GM12878 (cell line): ENCODE results near the gene RAD51B. TPM values are rescaled to one million over a fixed set of nuclear protein-coding genes. Genes with fewer than 3 reads are reported as not detected.

Experiments used
- BCL11A ChIP-seq: IDR thresholded peaks from 2 replicates; pipeline ENCODE4 v1.6.1; 2011; ENCODE audit warnings: low read depth, low read length
- BRCA1 ChIP-seq: IDR thresholded peaks from 2 replicates; pipeline ENCODE4 v1.6.1; 2011; ENCODE audit warnings: low read depth, low read length, improper control_type of control experiment
- EP300 ChIP-seq, 2 experiments: fragments of 150-350 bp in 1 of 2; IDR thresholded peaks; 2 replicates each; pipeline ENCODE4 v1.6.1; 2011 to 2012; ENCODE audit warnings: low read depth in 2 of 2, low read length in 2 of 2, borderline replicate concordance in 1 of 2, improper control_type of control experiment in 1 of 2, inconsistent platforms in 1 of 2; ENCODE audit not compliant: control insufficient read depth in 1 of 2
- HDGF ChIP-seq: fragments of 450-650 bp; IDR thresholded peaks from 2 replicates; pipeline ENCODE4 v1.6.1; 2016; ENCODE audit warnings: antibody characterized with exemption
- IKZF1 ChIP-seq: fragments of 450-650 bp; conservative IDR thresholded peaks from 2 replicates; pipeline ENCODE4 v1.6.1; 2017; ENCODE audit warnings: antibody characterized with exemption, mild to moderate bottlenecking
- KLF5 ChIP-seq: fragments of 450-650 bp; IDR thresholded peaks from 2 replicates; pipeline ENCODE4 v1.6.1; 2014; ENCODE audit warnings: mild to moderate bottlenecking; ENCODE audit not compliant: partially characterized antibody
- MTA2 ChIP-seq: fragments of 450-650 bp; IDR thresholded peaks from 2 replicates; pipeline ENCODE4 v1.6.1; 2016; ENCODE audit warnings: low read depth, mild to moderate bottlenecking, moderate library complexity
- NFYA ChIP-seq: IDR thresholded peaks from 2 replicates; pipeline ENCODE4 v1.6.1; 2011; ENCODE audit warnings: low read depth, mild to moderate bottlenecking, low read length, improper control_type of control experiment, borderline replicate concordance
- PAX5 ChIP-seq: IDR thresholded peaks from 2 replicates; pipeline ENCODE4 v1.6.1; 2011; ENCODE audit warnings: low read depth, low read length, borderline replicate concordance
- POLR2A ChIP-seq: IDR thresholded peaks from 2 replicates; pipeline ENCODE4 v1.6.1; 2011; ENCODE audit warnings: low read depth, mild to moderate bottlenecking, low read length
- RELA ChIP-seq: fragments of 450-650 bp; IDR thresholded peaks from 2 replicates; pipeline ENCODE4 v1.8.0; 2014; ENCODE audit warnings: borderline replicate concordance; ENCODE audit not compliant: partially characterized antibody
- SREBF2 ChIP-seq: IDR thresholded peaks from 2 replicates; pipeline ENCODE4 v1.6.1; 2012; ENCODE audit warnings: mild to moderate bottlenecking, low read length
- TCF12 ChIP-seq: IDR thresholded peaks from 2 replicates; pipeline ENCODE4 v1.6.1; 2011; ENCODE audit warnings: low read depth, mild to moderate bottlenecking, low read length
- YY1 ChIP-seq: IDR thresholded peaks from 2 replicates; pipeline ENCODE4 v1.6.1; 2011; ENCODE audit warnings: low read depth, mild to moderate bottlenecking, low read length
- polyA plus RNA-seq, 11 experiments: library from polyadenylated mRNA; depleted of rRNA in 4 of 11; unstranded in 6 of 11; stranded (reverse) in 5 of 11; fragments of >200 nt; fragmentation: Nextera tagmentation in 4 of 11; fragmentation: Illumina TruSeq in 1 of 11; extraction: Ambion mirVana in 4 of 11; extraction: Trizol in 1 of 11; gene quantifications; 1 replicate in 1 of 11; 2 replicates in 10 of 11; pipeline versions ENCODE4 v1.2.1 to v1.2.3, GENCODE V29; 2011 to 2016; ENCODE audit warnings: inconsistent platforms in 2 of 11, missing spikeins in 2 of 11, low read depth in 1 of 11
- total RNA-seq, 4 experiments: library from RNA; depleted of rRNA in 3 of 4; stranded (reverse); fragments of >200 nt in 3 of 4; fragmentation: Illumina TruSeq in 1 of 4; extraction: Trizol in 1 of 4; gene quantifications; 2 replicates each; pipeline versions ENCODE4 v1.2.1 to v1.2.3, GENCODE V29; 2013 to 2021
- TF ChIP-seq, protein P1 (sequence below): fragments of 150-350 bp; IDR thresholded peaks from 2 replicates; pipeline ENCODE4 v1.6.1; 2016; ENCODE audit warnings: low read depth, low read length
- TF ChIP-seq, protein P2 (sequence below): fragments of 450-650 bp; conservative IDR thresholded peaks from 2 replicates; pipeline ENCODE4 v1.6.1; 2017; ENCODE audit warnings: mild to moderate bottlenecking, moderate library complexity
- TF ChIP-seq, protein P3 (sequence below): IDR thresholded peaks from 2 replicates; pipeline ENCODE4 v1.6.1; 2012; ENCODE audit warnings: low read depth, low read length, improper control_type of control experiment
- TF ChIP-seq, protein P4 (sequence below): fragments of 150-350 bp; IDR thresholded peaks from 2 replicates; pipeline ENCODE4 v1.6.1; 2014; ENCODE audit warnings: mild to moderate bottlenecking, low read depth, low read length

RAD51B gene
- total and polyA plus RNA-seq, 10 of the 15 experiments (the other 5 are each of a cell fraction or from before 2014, with no cell fraction given) = 9.8 to 26.8 (median 21.3) TPM

DNA sequence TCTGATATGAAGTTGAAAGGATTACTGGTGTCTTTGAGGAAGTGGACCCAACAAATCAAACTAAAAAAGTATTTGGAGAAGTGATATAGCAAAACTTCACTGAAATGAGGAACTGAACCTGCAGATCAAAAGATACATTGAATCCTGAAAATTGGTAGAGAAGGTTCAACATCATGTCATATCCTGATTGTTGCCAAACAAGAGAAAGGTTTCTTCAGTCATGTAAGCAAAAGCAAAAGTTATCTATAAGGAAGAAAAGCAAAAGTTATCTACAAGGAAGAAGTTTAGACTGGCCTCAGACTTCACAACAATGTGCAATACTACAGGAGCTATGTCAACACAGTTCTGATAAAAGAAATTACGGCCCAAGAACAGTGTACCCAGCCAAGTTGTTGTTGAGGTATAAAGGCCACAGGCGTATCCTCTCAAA, 142.7 kb downstream of the RAD51B start (continued):
- TF ChIP-seq NFYA (no peak), BRCA1 (no peak), SREBF2 (no peak), IKZF1 (peak; percentile 86), BCL11A (peak; percentile 80), EP300 (IDR thresholded peaks at IDR 0.05; ENCODE audit: borderline replicate concordance in 1 of 2, control insufficient read depth in 1 of 2, low read depth in 2 of 2, low read length in 2 of 2) (peak; percentile 35 to 94; a peak in 3 of 4 replicates), KLF5 (no peak), MTA2 (peak; percentile 91), RELA (no peak), TCF12 (no peak), POLR2A (no peak), YY1 (no peak), PAX5 (0 out of 2 replicates have a peak, but pooled peaks have one; percentile 8), HDGF (no peak)
- TF ChIP-seq, protein P1, sequence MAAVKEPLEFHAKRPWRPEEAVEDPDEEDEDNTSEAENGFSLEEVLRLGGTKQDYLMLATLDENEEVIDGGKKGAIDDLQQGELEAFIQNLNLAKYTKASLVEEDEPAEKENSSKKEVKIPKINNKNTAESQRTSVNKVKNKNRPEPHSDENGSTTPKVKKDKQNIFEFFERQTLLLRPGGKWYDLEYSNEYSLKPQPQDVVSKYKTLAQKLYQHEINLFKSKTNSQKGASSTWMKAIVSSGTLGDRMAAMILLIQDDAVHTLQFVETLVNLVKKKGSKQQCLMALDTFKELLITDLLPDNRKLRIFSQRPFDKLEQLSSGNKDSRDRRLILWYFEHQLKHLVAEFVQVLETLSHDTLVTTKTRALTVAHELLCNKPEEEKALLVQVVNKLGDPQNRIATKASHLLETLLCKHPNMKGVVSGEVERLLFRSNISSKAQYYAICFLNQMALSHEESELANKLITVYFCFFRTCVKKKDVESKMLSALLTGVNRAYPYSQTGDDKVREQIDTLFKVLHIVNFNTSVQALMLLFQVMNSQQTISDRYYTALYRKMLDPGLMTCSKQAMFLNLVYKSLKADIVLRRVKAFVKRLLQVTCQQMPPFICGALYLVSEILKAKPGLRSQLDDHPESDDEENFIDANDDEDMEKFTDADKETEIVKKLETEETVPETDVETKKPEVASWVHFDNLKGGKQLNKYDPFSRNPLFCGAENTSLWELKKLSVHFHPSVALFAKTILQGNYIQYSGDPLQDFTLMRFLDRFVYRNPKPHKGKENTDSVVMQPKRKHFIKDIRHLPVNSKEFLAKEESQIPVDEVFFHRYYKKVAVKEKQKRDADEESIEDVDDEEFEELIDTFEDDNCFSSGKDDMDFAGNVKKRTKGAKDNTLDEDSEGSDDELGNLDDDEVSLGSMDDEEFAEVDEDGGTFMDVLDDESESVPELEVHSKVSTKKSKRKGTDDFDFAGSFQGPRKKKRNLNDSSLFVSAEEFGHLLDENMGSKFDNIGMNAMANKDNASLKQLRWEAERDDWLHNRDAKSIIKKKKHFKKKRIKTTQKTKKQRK = no peak
- TF ChIP-seq, protein P2, sequence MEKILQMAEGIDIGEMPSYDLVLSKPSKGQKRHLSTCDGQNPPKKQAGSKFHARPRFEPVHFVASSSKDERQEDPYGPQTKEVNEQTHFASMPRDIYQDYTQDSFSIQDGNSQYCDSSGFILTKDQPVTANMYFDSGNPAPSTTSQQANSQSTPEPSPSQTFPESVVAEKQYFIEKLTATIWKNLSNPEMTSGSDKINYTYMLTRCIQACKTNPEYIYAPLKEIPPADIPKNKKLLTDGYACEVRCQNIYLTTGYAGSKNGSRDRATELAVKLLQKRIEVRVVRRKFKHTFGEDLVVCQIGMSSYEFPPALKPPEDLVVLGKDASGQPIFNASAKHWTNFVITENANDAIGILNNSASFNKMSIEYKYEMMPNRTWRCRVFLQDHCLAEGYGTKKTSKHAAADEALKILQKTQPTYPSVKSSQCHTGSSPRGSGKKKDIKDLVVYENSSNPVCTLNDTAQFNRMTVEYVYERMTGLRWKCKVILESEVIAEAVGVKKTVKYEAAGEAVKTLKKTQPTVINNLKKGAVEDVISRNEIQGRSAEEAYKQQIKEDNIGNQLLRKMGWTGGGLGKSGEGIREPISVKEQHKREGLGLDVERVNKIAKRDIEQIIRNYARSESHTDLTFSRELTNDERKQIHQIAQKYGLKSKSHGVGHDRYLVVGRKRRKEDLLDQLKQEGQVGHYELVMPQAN = no peak
- TF ChIP-seq, protein P3, sequence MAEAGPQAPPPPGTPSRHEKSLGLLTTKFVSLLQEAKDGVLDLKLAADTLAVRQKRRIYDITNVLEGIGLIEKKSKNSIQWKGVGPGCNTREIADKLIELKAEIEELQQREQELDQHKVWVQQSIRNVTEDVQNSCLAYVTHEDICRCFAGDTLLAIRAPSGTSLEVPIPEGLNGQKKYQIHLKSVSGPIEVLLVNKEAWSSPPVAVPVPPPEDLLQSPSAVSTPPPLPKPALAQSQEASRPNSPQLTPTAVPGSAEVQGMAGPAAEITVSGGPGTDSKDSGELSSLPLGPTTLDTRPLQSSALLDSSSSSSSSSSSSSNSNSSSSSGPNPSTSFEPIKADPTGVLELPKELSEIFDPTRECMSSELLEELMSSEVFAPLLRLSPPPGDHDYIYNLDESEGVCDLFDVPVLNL = no peak
- TF ChIP-seq, protein P4, sequence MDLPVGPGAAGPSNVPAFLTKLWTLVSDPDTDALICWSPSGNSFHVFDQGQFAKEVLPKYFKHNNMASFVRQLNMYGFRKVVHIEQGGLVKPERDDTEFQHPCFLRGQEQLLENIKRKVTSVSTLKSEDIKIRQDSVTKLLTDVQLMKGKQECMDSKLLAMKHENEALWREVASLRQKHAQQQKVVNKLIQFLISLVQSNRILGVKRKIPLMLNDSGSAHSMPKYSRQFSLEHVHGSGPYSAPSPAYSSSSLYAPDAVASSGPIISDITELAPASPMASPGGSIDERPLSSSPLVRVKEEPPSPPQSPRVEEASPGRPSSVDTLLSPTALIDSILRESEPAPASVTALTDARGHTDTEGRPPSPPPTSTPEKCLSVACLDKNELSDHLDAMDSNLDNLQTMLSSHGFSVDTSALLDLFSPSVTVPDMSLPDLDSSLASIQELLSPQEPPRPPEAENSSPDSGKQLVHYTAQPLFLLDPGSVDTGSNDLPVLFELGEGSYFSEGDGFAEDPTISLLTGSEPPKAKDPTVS = no peak
